ENCODE results near the gene RXRB. TPM values are rescaled to one million over a fixed set of nuclear protein-coding genes. Genes with fewer than 3 reads are reported as not detected.
A peak's percentile ranks its signal among the peaks of the same experiment; 100 is the strongest.

RXRB gene
- total and polyA plus RNA-seq, 8 donors: 2.9 to 50.4 (median 16.6) TPM

- 56 to 60% (median 59%) methylated on average over 3 of the region's 3 CpGs for WGBS, 5 donors
- Histone ChIP-seq H3K4me1 (peaks cover 10 to 16% (median 15%) of the 10 kb centered on the region in 4 donors), H3K9me3 (no peaks in the 10 kb centered on the region), H3K27ac (no peak overlapping the region), H3K36me3 (no peaks in the 10 kb centered on the region), H3K4me3 (no peak overlapping the region), H3K27me3 (peaks cover 0 to 35% (median 10%) of the 10 kb centered on the region in 3 donors)
- intact Hi-C loops (cut with DNase I; ENCODE audit: low total_unique reads): no loop called here
- no peak for TF ChIP-seq EP300 (IDR thresholded peaks at IDR 0.05)
- no peak for TF ChIP-seq POLR2AphosphoS5 (IDR thresholded peaks at IDR 0.05)
- no peak for TF ChIP-seq CTCF (IDR thresholded peaks at IDR 0.05)
- no peak for TF ChIP-seq POLR2A (IDR thresholded peaks at IDR 0.05)
- no peak for DNase-seq
Observed at GRCh38 chr6:33217681-33218080, 17.2 kb upstream of the RXRB start.

- Histone ChIP-seq H3K9me3 (no peaks in the 10 kb centered on the region), H3K27ac (no peak overlapping the region), H3K4me1 (peaks cover 13 to 21% (median 19%) of the 10 kb centered on the region in 4 donors), H3K4me3 (no peak overlapping the region), H3K36me3 (peaks cover 0 to 2% (median under 1%) of the 10 kb centered on the region in 4 donors), H3K27me3 (peaks cover 0 to 35% (median 10%) of the 10 kb centered on the region in 3 donors)
- intact Hi-C loops (cut with DNase I; ENCODE audit: low total_unique reads): no loop called here
- no peak for DNase-seq
- 76 to 81% (median 79%) methylated on average over 6 of the region's 6 CpGs for WGBS, 5 donors
- no peak for TF ChIP-seq CTCF (IDR thresholded peaks at IDR 0.05)
- no peak for TF ChIP-seq POLR2A (IDR thresholded peaks at IDR 0.05)
- TF ChIP-seq POLR2AphosphoS5 (IDR thresholded peaks at IDR 0.05): no peak
- no peak for TF ChIP-seq EP300 (IDR thresholded peaks at IDR 0.05)
Observed at GRCh38 chr6:33217246-33217645, 16.8 kb upstream of the RXRB start.

- H3K27me3 ChIP-seq: peaks cover 0 to 28% (median 10%) of the 10 kb centered on the region in 3 donors
- no peaks in the 10 kb centered on the region for H3K9me3 ChIP-seq
- peaks cover 0 to 13% (median 9%) of the 10 kb centered on the region in 4 donors for H3K36me3 ChIP-seq
- intact Hi-C loops (cut with DNase I; ENCODE audit: low total_unique reads): no loop called here
- no peak for TF ChIP-seq EP300 (IDR thresholded peaks at IDR 0.05)
- no peak for TF ChIP-seq CTCF (IDR thresholded peaks at IDR 0.05)
- no peak for TF ChIP-seq POLR2AphosphoS5 (IDR thresholded peaks at IDR 0.05)
- TF ChIP-seq POLR2A (IDR thresholded peaks at IDR 0.05): no peak
- H3K27ac ChIP-seq: no peak overlapping the region
- peaks cover 13 to 25% (median 21%) of the 10 kb centered on the region in 4 donors for H3K4me1 ChIP-seq
- H3K4me3 ChIP-seq: no peak overlapping the region
- no peak for DNase-seq
- 86 to 100% (median 89%) methylated on average over 2 to 4 of the region's 4 CpGs for WGBS, 5 donors
Observed at GRCh38 chr6:33216117-33216649, 15.7 kb upstream of the RXRB start.

GRCh38 chr6:33215271-33216116 lies 15.0 kb upstream of the RXRB start:
- TF ChIP-seq EP300 (IDR thresholded peaks at IDR 0.05): no peak
- no peak for TF ChIP-seq CTCF (IDR thresholded peaks at IDR 0.05)
- no peak for TF ChIP-seq POLR2A (IDR thresholded peaks at IDR 0.05)
- TF ChIP-seq POLR2AphosphoS5 (IDR thresholded peaks at IDR 0.05): no peak
- Histone ChIP-seq H3K27me3 (peaks cover 0 to 23% (median 10%) of the 10 kb centered on the region in 3 donors), H3K36me3 (peaks cover 0 to 20% (median 16%) of the 10 kb centered on the region in 4 donors), H3K4me3 (no peak overlapping the region), H3K27ac (no peak overlapping the region), H3K9me3 (no peaks in the 10 kb centered on the region), H3K4me1 (peaks cover 13 to 25% (median 21%) of the 10 kb centered on the region in 4 donors)
- intact Hi-C loops (cut with DNase I; ENCODE audit: low total_unique reads): no loop called here
- 70 to 84% (median 74%) methylated on average over 9 of the region's 9 CpGs for WGBS, 5 donors
- peak in 1 of 2 donors; percentile 3 for DNase-seq
